ENCODE data around the gene SAG. TPM values are rescaled to one million over a fixed set of nuclear protein-coding genes. Genes with fewer than 3 reads are reported as not detected.

Gene SAG
- total and polyA plus RNA-seq, 2 experiments from 2014 or later = not detected

DNA sequence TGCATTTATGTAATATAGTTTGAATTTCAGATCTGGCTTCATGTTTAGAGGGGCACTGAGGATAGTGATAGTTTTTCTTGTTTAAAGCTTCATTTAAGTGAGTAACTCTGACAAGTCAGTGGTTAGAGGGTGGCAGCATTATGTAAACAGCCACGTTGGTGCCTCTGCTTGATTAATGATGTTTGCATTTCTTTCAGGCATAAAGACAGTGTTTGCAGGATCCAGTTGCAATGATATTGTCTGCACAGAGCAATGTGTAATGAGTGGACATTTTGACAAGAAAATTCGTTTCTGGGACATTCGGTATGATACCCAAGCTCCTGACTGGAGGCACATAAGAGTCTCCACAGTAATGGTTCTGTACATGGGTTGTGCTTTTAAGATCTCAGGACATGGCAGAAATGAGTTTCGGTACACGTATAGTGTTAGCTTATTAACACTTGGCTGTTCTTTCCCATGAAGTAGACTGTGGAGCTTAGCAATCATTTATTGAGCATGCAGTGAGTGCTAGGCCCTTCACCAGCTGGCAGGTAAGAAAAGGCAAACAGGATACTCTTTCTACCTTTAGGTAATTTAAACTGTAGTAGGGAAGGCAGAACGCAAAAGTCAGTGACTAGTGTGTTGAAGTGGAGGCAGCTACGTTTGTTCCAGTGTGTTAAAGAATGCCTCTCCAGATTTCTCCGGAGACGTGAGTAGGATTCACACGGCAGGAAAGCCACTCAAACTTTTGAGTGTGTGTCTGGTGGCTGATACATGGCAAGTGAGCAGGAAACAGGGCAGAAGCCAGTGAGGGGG lies 17.4 kb upstream of the SAG start:
- peaks cover 3% of the 10 kb centered on the region for H3K27me3 Mint-ChIP-seq (ENCODE audit: insufficient read depth, low read depth, poor library complexity)
- H3K9me2 ChIP-seq (ENCODE audit: insufficient read depth) = no peaks in the 10 kb centered on the region
- no peaks in the 10 kb centered on the region for H3F3A ChIP-seq (replicated peaks; ENCODE audit: low read depth)
- H3K9me3 Mint-ChIP-seq = no peaks in the 10 kb centered on the region
- no peak overlapping the region for H3K27ac Mint-ChIP-seq
- H3K79me2 ChIP-seq (replicated peaks; ENCODE audit: insufficient read depth) = peaks cover 11% of the 10 kb centered on the region; the same call in 1 of the 2 replicates
- H3K36me3 ChIP-seq (ENCODE audit: insufficient read depth) = peaks cover 33% of the 10 kb centered on the region
- H3K4me1 ChIP-seq (ENCODE audit: insufficient read depth) = no peaks in the 10 kb centered on the region
- H3K4me3 ChIP-seq = no peak overlapping the region
- ATAC-seq (no peak), DNase-seq (ENCODE audit: low spot score) (no peak)
- peaks cover 16% of the 10 kb centered on the region for H4K20me1 ChIP-seq (replicated peaks; ENCODE audit: insufficient read depth)
- H3K4me2 ChIP-seq = no peak overlapping the region
- H3K4me3 Mint-ChIP-seq = no peak overlapping the region
- H3K4me1 Mint-ChIP-seq = no peaks in the 10 kb centered on the region
- H2AFZ ChIP-seq = no peak overlapping the region
- H3K27me3 ChIP-seq (ENCODE audit: insufficient read depth) = no peaks in the 10 kb centered on the region
- TF ChIP-seq ETS1 (IDR thresholded peaks at IDR 0.05) = no peak
- no peak for TF ChIP-seq REST (IDR thresholded peaks at IDR 0.05; ENCODE audit: unreplicated experiment)
- H3K27ac ChIP-seq (ENCODE audit: low read depth) = no peak overlapping the region
- H3K36me3 Mint-ChIP-seq (ENCODE audit: low read depth) = peaks cover 88% of the 10 kb centered on the region

- H3K27ac Mint-ChIP-seq = no peak overlapping the region
- Histone ChIP-seq H3K4me1 (ENCODE audit: insufficient read depth) (no peaks in the 10 kb centered on the region), H3K9me2 (ENCODE audit: insufficient read depth) (0 out of 2 replicates have a peak, but pooled peaks cover 3% of the 10 kb centered on the region), H3K79me2 (replicated peaks; ENCODE audit: insufficient read depth) (no peaks in the 10 kb centered on the region), H3K27me3 (ENCODE audit: insufficient read depth) (no peaks in the 10 kb centered on the region), H3K4me3 (no peak overlapping the region), H3K4me2 (no peak overlapping the region), H3K27ac (ENCODE audit: low read depth) (no peak overlapping the region), H4K20me1 (replicated peaks; ENCODE audit: insufficient read depth) (peaks cover 6% of the 10 kb centered on the region), H3F3A (replicated peaks; ENCODE audit: low read depth) (no peaks in the 10 kb centered on the region), H2AFZ (no peak overlapping the region), H3K36me3 (ENCODE audit: insufficient read depth) (peaks cover 15% of the 10 kb centered on the region)
- DNase-seq (ENCODE audit: low spot score) = no peak
- peaks cover 54% of the 10 kb centered on the region for H3K36me3 Mint-ChIP-seq (ENCODE audit: low read depth)
- H3K4me3 Mint-ChIP-seq = no peak overlapping the region
- peaks cover 6% of the 10 kb centered on the region for H3K27me3 Mint-ChIP-seq (ENCODE audit: insufficient read depth, low read depth, poor library complexity)
- no peak for ATAC-seq
- peaks cover 5% of the 10 kb centered on the region; the same call in 2 of the 3 replicates for H3K4me1 Mint-ChIP-seq
- H3K9me3 Mint-ChIP-seq = no peaks in the 10 kb centered on the region
- TF ChIP-seq EZH2 (IDR thresholded peaks at IDR 0.05; ENCODE audit: low read depth, unreplicated experiment) (no peak), REST (IDR thresholded peaks at IDR 0.05; ENCODE audit: unreplicated experiment) (no peak), JUNB (IDR thresholded peaks at IDR 0.05; ENCODE audit: unreplicated experiment) (no peak), EZH2phosphoT487 (IDR thresholded peaks at IDR 0.05; ENCODE audit: unreplicated experiment) (no peak), ZNF114 (CRISPR knock-in tag; IDR thresholded peaks at IDR 0.05) (no peak), STAT1 (IDR thresholded peaks at IDR 0.05; ENCODE audit: unreplicated experiment) (no peak)
Observed at GRCh38 chr2:233295891-233296290, 11.7 kb upstream of the SAG start.
